ENCODE measurements around the gene ZNF432.

GRCh38 chr19:52020506-52020905, 28.1 kb downstream of the ZNF432 start:
- TF ChIP-seq EZH2 (IDR thresholded peaks at IDR 0.05): no peak
- TF ChIP-seq POLR2AphosphoS5 (IDR thresholded peaks at IDR 0.05; ENCODE audit: borderline replicate concordance, low read depth, low read length): no peak
